GM12878 (cell line): ENCODE data around the gene SPOCK1.

Source experiments
- POLR2A ChIP-seq: IDR thresholded peaks from 2 replicates; pipeline ENCODE4 v1.6.1; 2011; ENCODE audit warnings: low read depth, mild to moderate bottlenecking, low read length
- TARDBP ChIP-seq: IDR thresholded peaks from 2 replicates; pipeline ENCODE4 v1.6.1; 2016; ENCODE audit warnings: borderline replicate concordance
- USF1 ChIP-seq: IDR thresholded peaks from 2 replicates; pipeline ENCODE4 v1.6.1; 2011; ENCODE audit warnings: borderline replicate concordance, low read depth, mild to moderate bottlenecking, moderate library complexity, mixed read lengths, low read length; ENCODE audit not compliant: insufficient read depth; ENCODE audit errors: extremely low read length
- TF ChIP-seq, protein P1 (sequence below): IDR thresholded peaks from 2 replicates; pipeline ENCODE4 v1.6.1; 2011; ENCODE audit warnings: low read depth, mild to moderate bottlenecking, low read length, moderate library complexity, borderline replicate concordance; ENCODE audit errors: extremely low read depth

DNA sequence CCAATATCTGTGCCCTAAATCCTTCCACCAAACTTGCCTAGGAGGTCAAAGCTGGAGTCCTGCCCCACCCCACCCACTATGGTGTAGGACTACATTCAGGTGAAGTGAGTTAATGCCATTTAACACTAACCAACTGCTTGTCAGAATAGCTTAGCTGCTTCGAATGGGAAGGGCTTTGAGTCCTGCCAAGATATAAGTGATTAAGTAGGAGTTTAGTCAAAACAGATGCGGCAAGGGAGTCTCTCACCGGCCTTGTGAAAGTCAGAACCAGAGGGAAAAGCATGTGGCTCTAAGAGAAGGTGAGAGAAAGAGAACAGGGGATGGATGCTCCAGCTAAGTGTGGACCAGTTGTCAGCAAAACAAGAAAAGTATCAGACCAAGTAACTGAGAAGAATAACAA, 132.6 kb downstream of the SPOCK1 start:
- TF ChIP-seq USF1 (no peak), POLR2A (no peak), TARDBP (no peak)
- TF ChIP-seq, protein P1, sequence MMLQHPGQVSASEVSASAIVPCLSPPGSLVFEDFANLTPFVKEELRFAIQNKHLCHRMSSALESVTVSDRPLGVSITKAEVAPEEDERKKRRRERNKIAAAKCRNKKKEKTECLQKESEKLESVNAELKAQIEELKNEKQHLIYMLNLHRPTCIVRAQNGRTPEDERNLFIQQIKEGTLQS = no peak
